HG03135 (cell line): Measurements from ENCODE around the gene GPI.
"Not testable (repeated sequence)": the region's sequence is repeated elsewhere in the genome, so short reads cannot be mapped to it uniquely, and the experiment has no call there.

ENCODE experiments used
- ATAC-seq: cut with Tn5 transposase; IDR thresholded peaks from one replicate; pipeline ENCODE4 v1.9.1; 2021; ENCODE audit warnings: mild to moderate bottlenecking, moderate library complexity; ENCODE audit not compliant: unreplicated experiment

The GPI gene

DNA sequence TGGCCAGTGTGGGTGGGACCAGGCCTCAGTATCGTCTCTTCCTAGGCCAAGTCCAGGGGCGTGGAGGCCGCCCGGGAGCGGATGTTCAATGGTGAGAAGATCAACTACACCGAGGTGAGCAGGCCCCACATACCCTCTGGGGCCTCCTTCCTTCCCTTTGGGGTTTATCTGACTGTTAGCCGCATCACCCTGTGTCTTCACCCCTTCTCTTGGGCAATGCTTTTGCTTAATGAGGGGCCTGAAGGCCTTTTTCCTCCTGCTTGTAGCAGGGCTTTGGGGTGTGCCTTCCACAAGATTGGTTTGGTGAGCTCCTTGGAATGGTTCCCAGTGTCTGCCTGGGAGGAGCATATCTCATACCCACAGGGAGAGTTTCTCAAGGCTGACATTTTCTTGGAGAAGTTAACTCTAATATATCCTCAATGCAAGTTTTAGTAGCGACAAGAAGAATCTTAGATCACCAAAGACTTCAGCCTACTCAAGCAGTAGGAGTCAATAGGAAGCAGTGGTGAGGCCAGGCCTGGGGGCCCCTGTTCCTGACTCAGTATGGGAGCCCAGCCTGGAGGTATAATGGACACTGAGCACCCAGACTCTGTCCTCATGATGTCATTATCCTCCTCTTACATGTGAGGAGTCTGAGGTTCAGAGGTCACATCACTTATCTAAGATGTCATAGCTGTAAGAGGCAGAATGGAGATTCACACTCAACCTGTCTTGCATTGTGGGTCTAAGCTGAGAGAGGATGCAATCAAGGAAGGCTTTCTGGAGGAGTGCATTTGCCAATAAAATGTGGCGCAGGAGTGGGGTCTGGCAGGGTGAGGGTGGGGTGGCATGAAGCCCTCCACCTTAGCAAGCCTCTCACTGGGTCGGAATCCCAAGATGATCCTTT, 2.0 kb downstream of the GPI start:
- no peak for ATAC-seq

DNA sequence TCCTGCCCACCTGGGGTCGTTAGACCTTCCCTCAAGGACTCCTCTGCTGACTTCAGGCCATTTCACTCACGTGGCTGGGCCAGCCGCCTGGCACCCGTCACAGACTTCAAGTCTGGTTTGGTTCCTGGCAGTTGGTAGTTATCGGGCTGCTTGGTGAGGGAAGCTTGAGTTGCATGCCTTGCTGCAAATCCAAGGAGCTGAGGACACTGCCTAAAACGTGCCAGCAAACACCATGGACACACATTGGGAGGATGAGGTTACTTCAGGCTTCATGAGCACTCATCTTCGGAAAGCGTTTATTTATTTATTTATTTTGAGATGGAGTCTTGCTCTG, 2.6 kb downstream of the GPI start:
- ATAC-seq = no peak

DNA sequence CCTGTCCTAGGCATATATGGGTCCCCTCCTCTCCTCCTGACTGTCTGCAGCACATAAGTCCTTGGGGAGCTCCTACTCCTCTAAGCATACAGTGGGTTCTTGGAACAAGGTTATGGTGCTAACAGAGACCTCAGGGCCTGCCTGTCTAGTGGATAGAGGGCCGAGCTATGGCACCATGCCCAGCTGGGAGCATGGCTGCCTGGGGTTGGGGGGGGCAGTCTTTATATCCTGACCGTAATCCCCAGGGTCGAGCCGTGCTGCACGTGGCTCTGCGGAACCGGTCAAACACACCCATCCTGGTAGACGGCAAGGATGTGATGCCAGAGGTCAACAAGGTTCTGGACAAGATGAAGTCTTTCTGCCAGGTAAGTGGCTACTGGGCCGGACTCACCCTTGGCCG, 3.3 kb downstream of the GPI start:
- no peak for ATAC-seq

DNA sequence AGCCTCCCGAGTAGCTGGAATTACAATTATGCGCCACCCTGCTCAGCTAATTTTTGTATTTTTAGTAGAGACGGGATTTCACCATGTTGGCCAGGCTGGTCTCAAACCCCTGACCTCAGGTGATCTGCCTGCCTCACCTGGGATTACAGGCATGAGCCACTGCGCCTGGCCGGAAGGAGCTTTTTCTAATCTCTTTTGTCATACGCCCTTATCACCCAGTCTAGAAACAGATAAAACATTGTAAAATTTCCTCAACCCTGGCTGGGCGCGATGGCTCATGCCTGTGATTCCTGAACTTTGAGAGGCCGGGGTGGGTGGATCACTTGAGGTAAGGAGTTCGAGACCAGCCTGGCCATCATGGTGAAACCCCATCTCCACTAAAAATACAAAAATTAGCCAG, 4.2 kb downstream of the GPI start:
- not testable (repeated sequence) for ATAC-seq

DNA sequence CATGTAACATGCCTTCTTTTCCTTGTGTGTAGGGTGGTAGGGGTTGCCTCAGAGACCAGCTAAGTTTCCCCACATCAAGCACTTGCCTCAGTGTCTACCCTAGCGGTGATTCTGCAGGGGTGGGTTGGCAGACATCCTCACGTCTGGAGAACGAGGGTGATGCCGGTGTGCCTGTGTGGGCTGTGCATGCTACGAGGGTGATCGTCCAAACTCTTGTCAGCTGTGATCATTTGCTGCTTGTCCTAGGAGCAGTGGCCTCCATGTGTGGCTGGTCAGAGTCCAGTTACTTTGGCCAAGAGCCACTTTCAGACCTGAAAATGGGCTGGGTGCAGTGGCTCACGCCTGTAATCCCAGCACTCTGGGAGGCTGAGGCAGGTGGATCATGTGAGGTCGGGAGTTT, 5.1 kb downstream of the GPI start:
- no peak for ATAC-seq

DNA sequence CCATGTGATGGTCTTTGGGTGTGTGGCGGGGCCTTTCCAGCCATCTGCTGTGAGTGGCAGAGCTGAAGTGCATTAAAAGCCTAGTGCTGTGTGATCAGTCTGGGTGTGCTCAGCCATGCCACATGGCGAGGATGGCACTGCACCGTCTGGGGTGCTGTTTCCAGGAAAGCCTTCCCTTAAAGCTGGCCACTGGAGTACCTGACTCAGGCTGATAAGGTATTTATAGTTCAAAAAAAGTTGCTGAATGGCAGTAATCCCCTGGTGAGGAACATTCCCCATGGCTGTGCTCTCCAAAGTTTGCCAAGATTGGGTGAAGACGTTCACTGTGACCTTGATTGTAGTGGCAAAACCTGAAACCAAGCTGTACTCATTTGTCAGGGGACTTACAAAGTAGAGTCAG, 6.0 kb downstream of the GPI start:
- ATAC-seq = no peak

DNA sequence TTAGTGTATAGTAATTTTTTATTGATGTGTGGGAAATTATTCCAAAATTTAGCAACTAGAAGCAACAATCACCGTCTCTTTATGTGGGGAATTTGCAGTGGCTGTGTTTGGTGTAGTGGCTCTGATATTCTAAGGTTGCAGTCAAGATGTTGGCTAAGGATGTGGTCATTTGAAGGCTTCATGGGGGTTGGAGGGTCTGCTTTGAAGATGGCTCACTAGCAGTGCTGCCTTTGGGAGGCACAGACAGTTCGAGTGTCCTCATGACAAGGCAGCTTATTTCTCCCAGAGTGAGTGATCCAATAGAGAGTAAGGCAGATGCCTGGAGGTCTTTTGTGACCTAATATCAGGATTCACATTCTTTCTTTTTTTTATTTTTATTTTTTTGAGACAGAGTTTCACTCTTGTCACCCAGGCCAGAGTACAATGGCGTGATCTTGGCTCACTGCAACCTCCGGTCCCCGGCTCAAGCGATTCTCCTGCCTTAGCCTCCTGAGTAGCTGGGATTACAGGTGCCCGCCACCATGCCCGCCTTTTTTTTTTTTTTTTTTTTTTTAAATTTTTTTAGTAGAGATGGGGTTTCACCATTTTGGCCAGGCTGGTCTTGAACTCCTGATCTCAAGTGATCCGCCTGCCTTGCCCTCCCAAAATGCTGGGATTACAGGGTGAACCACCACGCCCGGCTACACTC, 8.7 kb downstream of the GPI start:
- ATAC-seq = no peak

DNA sequence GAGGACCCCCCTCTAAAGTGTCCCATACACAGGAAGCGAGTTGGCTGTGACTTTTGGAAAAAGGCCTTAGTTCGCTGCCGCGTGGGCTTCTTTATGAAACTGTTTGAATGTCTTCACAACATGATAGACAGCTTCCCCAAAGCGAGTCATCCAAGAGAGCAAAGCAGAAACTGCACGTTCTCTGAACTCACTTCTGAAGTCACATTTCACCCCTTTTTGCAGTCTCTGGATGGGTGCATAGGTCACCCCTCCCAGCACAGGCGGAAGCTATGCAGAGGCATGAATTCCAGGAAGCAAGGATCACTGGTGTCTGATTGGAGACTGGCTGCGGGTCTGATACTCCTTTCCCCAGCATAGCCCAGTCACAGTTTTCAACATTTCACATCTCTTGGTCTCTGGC, 10.6 kb downstream of the GPI start:
- no peak for ATAC-seq

DNA sequence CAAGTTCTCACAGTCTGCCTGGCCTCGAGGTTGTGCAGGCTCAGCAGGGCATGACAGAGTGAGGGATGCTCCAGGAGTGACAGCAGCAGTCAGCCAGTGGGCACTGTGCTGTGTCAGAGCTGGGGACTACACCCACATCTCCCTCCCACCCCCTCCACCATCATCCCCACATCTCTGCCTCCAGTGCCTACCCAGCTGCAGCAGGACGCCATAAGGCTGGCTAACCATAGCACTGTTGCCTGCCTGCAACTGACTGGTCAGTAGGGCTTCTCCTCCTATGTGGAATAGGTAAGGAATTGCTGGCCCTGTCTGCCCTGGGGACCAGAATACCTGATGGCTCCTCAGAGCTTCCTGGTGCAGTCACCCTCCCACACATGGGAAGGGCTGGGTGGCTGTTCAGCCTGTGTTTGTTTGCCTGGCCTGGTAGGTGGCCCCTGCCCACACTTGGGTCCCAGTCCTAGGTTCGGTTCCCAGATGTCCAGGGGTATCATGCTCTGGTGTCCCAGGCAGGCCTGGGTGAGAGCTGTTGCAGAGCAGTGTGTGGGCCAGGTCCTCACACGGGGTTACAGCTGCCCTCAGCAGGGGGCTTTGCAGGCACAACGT, 15.7 kb downstream of the GPI start:
- ATAC-seq = no peak

DNA sequence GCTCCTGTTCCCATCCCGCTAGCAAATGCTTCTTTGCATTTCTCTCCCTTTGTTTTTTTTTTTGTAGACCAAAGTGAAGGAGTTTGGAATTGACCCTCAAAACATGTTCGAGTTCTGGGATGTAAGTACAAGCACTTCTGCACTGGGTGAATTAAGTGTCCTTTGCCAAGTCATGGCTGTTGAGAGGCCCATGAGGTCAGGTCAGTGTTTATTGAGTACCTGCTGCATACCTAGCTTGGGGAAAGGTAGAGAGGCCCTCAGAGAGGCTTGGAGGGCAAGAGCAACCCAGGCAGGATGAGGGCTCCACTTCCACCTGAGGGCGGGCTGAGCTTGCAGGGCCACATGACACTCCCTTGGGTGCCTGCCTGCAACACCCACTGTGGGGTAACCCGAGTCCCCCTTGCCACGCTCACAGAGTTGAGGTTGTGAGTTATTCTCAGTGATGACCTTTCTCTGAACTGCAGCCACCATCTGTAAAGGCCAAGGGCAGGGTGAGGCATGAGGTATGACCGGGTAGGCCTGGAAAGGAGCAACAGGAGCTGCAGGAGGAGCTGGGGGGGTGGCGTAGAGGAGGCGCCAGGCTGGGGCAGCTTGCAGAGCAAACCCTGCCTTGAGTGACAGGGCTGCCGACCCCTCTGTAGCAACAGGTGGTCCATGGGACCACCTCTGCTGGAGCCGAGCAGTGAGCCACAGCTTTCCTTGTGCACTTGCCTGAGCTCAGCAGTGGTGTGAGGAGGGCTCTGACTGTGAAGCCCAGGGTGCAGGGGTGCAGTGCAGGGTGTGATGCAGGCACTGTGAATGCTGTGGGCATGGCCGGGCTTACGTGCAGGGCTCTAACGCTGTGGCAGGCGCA, 16.6 kb downstream of the GPI start:
- ATAC-seq = no peak

DNA sequence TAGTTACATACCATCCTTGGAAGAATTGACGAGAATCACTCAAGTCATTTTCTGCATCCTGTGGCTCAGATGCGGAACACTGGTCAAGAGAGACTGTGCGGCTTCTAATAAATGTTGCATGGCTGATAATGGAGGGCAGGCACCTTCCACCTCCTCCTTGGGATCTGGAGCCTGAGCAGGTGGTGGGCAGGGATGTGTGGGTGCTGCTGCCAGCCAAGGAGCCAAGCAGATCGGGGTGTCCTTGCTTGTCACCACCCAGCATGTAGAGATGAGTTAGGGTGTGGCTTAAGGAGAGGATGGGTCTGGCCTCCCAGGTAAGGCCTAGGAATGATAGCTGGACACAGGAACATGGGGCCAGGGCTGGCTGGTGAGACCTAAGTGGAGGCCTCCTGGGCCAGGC, 17.5 kb downstream of the GPI start:
- ATAC-seq = no peak

DNA sequence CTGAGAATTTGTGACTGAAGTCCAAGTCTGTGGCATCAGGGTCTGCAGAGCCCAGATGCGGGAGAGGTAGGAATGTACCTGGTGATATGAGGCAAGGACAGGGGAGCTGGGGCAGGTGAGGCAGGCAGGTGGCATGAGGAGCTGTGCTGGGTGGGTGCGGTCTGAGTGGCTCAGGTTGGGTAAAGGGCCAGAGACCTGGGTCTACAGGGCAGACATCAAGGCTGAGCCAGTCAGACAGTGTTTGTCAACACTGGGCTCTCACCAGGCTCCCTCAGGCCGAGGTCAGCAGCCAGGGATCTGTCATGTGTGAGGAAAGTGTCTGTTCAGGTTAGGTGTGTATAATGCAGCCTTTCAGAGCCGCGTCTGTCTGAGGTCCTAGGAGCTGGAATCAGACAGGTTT, 18.6 kb downstream of the GPI start:
- ATAC-seq = no peak

DNA sequence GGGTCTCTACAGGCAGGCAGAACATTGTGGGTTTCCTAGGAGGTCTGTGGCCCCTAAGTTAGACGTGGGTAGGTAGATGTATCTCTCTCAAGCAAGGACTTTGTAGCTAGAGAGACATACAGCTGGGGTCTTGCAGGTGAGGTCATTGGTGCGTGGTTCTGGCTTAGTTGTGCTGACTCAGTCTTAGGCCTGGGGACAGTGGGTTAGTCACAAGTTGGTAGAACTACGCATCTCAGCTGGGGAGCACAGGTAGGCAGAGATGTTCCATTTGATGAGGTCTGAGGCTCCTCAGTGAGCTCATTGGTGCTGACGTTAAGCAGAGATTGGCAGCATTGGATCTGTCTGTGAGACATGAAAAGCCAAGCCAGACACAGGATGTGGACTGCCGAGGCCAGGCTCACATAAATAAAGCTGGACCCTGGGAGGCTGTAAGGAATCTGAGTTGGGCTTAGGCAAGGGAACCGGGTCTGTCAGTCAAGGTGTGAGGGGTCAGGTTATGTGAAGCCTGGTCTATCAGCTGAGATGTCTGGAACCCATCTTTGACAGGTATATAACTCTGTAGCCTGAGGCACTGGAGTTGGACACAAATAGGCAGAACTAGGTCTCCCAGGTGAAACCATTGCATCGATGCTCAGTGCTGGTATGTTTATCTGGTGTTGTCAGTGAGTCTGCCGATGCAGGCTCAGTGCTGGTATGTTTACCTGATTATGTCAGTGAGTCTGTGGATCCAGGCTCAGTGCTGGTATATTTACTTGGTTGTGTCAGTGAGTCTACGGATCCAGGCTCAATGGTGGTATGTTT, 21.8 kb downstream of the GPI start:
- no peak for ATAC-seq

DNA sequence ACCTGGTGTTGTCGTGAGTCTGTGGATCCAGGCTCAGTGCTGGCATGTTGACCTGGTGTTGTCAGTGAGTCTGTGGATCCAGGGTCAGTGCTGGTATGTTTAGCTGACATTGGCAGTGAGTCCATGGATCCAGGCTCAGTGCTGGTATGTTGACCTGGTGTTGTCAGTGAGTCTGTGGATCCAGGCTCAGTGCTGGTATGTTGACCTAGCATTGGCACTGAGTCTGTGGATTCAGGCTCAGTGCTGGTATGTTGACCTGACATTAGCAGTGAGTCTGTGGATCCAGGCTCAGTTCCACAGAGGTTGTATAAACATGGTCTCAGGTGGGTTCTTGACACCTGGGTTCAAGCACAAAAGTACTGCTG, 22.4 kb downstream of the GPI start:
- ATAC-seq = no peak

DNA sequence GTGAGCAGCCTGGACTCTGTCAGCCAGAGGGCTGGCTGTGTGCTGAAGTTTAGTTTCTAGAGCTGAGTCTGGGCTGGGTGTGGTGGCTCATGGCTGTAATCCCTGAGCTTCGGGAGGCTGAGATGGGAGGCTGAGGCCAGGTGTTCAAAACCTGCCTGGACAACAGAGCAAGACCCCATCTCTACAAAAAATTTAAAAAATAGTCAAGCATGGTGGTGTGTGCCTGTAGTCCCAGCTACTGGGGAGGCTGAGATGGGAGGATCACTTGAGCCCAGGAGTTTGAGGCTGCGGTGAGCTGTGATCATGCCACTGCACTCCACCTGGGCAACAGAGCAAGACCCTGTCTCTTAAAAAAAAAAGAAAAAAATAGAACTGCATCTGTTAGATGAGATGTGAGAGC, 23.7 kb downstream of the GPI start:
- not testable (repeated sequence) for ATAC-seq

DNA sequence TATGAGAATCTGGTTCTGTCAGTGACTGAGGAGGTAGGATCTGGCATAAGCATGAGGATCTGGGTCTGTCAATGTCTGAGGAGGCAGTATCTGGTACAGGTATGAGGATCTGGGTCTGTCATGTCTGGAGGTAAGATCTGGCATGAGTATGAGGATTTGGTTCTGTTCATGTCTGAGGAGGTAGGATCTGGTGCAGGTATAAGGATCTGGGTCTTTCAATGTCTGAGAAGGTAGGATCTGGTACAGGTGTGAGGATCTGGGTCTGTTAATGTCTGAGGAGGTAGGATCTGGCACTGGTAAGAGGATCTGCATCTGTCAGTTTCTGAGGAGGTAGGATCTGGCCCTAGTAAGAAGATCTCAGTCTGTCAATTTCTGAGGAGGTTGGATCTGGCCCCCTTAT, 26.8 kb downstream of the GPI start:
- no peak for ATAC-seq

DNA sequence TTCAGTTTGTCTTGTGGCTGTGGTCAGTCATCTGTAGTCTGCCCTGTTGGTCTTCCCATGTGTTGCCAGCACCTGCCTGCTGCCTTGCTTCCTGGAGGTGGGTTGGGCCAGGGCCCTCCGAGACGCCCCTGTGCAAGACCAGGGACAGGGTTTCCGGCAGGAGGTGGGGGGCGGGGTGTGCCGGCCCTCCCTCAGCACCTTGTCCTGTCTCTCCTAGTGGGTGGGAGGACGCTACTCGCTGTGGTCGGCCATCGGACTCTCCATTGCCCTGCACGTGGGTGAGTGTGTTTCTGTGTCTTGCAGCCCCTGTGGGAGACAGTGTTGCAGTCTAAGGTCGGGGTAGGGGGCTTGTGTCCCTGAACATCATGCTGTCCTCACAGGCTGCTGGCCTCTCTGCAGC, 28.0 kb downstream of the GPI start:
- ATAC-seq = no peak

DNA sequence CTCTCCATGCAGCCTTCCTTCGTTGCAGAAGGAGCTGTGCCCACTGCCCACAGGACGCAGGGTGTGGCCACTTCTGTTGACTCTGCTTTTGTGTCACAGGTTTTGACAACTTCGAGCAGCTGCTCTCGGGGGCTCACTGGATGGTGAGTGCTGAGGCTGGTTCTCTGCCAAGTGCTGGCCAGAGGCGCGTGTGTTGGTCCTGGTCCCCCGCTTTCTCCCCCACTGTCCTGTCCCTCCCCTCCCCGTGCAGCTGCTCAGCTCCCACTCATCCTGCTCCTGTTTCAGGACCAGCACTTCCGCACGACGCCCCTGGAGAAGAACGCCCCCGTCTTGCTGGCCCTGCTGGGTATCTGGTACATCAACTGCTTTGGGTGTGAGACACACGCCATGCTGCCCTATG, 28.6 kb downstream of the GPI start:
- ATAC-seq = no peak

DNA sequence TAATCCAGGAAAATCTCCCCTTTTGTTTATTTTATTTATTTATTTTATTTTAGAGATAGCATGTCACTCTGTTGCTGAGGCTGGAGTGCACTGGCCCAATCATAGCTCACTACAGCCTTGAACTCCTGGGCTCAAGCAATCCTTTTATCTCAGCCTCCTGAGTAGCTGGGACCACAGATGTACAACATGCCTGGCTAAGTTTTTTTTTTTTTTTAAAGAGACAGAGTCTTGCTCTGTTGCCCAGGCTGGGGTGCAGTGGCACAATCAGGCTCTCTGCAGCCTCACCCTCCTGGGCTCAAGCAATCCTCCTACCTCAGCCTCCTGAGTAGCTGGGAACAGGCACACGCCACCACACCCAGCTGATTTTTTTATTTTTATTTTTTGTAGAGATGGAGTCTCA, 32.9 kb downstream of the GPI start:
- no peak for ATAC-seq

DNA sequence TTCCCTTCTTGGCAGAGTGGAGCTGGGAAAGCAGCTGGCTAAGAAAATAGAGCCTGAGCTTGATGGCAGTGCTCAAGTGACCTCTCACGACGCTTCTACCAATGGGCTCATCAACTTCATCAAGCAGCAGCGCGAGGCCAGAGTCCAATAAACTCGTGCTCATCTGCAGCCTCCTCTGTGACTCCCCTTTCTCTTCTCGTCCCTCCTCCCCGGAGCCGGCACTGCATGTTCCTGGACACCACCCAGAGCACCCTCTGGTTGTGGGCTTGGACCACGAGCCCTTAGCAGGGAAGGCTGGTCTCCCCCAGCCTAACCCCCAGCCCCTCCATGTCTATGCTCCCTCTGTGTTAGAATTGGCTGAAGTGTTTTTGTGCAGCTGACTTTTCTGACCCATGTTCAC, 34.9 kb downstream of the GPI start:
- ATAC-seq = no peak

DNA sequence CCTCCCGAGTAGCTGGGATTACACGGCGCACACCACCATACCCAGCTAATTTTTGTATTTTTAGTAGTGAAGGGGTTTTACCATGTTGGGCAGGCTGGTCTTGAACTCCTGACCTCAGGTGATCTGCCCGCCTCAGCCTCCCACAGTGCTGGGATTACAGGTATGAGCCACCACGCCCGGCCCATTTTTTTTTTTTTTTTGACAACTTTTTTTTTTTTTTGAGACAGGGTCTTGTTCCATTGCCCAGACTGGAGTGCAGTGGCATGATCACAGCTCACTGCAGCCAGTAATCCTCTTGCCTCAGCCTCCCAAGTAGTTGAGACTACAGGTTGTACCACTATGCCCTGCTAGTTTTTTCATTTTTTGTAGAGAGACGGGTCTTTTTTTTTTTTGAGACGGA, 35.8 kb downstream of the GPI start:
- not testable (repeated sequence) for ATAC-seq
